HG02798 (cell line): ENCODE results near the gene ATOSA.
A peak's percentile ranks its signal among the peaks of the same experiment; 100 is the strongest.

Source experiments
- ATAC-seq: cut with Tn5 transposase; IDR thresholded peaks from one replicate; pipeline ENCODE4 v1.9.1; 2021; ENCODE audit warnings: mild to moderate bottlenecking; ENCODE audit not compliant: unreplicated experiment, poor library complexity

ATOSA gene

DNA sequence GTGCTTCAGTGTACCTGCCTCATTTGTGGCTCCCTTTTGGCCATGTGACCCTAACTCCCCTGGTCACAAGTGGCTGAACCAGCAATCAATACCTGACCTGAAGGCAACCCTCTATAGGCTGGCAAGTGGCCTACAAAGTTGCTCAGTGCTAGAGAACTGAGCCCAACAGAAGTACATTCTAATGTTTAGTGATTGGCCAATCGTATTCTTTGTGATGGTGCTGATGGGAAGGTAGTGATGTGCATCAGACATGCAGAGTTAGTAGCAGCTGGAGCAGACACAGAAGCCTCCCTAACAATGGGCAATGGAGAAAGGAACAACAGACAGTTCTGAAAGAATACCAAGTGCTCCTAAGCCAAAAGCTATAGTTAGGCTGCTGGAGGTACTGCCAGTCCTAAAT, 10.4 kb upstream of the ATOSA start:
- no peak for ATAC-seq

DNA sequence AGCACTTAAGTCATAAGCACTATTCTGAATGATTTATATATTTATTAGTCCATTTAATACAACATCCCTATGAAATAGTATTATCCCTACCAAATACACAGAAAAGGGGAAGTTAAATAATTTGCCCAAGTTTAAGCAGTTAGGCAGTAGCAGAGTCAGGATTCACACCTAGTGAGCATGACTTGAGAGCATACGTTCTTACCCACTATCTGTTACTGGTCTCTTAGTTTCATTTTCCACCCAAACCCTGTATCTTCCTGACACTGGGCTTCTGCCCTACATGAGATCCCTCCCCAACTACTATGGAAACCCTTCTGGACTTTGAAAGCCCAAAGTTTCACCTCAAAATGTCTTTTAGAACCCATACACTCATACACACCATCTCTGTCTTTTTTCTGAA, 4.4 kb upstream of the ATOSA start:
- peak; percentile 47 for ATAC-seq

- ATAC-seq: peak; percentile 13
These were observed 3.6 kb upstream of the ATOSA start for GRCh38 chr15:52682781-52683180.

GRCh38 chr15:52682200-52682599, 3.0 kb upstream of the ATOSA start:
- ATAC-seq: no peak

DNA sequence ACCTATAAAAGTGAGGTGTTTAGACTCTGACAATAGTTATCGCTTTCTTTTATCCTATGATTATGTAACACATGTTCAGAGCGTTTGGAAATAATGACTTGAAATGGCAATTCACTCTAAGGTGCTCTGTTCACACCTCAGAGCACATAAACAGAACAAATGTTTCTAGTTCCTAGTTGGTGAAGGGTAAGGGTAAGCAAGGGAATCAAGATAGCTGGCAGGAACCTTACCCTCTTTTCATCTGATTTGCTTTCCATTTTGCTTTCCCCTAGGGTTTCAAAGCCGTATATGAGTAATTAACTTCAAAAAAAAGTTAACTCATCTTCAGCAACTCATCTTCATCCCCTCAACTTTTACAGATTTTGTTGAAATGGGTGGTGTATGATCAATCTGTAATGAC, 2.3 kb upstream of the ATOSA start:
- ATAC-seq: no peak

DNA sequence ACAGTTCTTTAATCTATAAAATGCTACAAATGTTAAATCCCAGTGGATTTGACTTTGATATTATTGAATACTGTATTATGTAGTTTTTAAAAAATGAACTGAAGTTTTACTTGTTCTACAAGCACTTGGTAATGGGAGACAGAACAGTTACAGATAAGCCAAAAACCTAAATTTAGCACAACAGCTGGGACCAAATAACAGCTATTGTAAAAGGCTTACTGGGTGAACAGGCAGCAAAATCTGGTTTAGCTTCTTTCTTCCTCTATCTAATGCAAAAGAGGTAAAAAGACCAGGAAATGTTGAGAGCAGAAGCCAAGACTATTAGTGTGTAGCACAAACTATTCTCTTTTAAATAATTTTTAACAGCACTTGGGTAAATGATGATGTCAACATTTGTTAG, 1.6 kb upstream of the ATOSA start:
- no peak for ATAC-seq

GRCh38 chr15:52680041-52680391, 828 bp upstream of the ATOSA start:
- no peak for ATAC-seq

GRCh38 chr15:52678468-52679231, 538 bp downstream of the ATOSA start:
- peak; percentile 19 for ATAC-seq

- peak; percentile 37 for ATAC-seq
These were observed 1.4 kb downstream of the ATOSA start for GRCh38 chr15:52677593-52678467.

- ATAC-seq: no peak
These were observed 4.4 kb downstream of the ATOSA start for GRCh38 chr15:52674831-52675230.

GRCh38 chr15:52673734-52674133, 5.5 kb downstream of the ATOSA start:
- no peak for ATAC-seq

DNA sequence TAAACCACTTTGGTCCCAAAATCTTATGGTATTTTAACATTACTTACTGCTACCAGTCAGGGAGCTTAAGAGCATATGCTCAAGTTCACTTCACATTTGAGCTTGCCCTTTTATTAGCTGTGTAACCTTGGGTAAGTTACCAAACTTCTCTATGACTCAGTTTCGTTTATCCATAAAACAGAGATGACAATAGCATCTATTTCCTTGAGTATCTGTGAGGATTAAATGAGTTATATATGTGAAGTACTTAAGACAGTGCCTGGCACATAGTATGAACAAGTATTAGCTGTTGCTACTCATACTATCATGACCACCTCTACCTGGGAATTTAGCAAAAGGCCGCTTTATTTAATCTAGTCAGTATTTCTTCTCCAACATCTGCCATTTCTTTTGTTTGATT, 5.9 kb downstream of the ATOSA start:
- no peak for ATAC-seq

DNA sequence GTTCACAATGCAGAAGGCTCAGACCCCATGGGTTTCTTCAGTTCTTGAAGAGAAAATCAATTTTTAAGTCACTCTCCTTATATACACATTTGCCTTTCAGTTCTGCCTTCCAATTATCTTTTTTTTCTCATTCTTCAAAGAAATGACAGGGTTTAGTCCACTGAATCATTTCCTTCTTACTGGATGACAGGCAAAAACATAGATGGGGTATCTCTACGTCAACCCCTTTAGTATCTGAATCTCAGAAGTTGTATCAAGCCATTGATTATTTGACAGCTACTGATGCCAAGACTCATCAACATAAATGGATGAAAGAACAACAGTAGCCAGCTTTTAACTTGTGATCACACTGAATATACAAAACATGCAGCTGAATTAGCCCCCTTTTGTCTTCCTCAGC, 6.5 kb downstream of the ATOSA start:
- ATAC-seq: no peak

DNA sequence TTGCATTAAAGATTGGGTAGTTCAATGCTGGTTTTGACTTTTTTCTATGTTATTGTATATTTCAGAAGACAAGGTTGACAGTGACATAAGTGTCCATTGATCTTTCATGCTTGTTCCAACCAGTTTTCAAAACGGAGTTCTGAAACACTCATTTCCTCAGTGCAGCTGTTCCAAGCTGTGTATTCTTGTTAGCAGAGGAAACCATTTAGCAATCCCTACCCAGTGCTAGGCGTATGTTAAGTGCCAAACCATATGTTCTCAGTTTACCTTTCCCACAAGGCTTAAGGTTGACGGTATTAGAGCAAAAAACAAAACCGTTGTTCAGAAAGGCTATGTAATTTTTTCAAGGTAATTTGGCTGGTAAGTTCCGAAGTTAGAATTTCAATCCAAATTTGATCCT, 9.1 kb downstream of the ATOSA start:
- ATAC-seq: no peak

GRCh38 chr15:52668133-52668532, 11.1 kb downstream of the ATOSA start:
- no peak for ATAC-seq

- peak; percentile 89 for ATAC-seq
These were observed 11.6 kb downstream of the ATOSA start for GRCh38 chr15:52667597-52667996.

- no peak for ATAC-seq
These were observed 15.5 kb downstream of the ATOSA start for GRCh38 chr15:52663536-52664294.

- no peak for ATAC-seq
These were observed 17.3 kb downstream of the ATOSA start for GRCh38 chr15:52661909-52662308.

GRCh38 chr15:52660192-52660591, 19.0 kb downstream of the ATOSA start:
- ATAC-seq: no peak

- ATAC-seq: peak; percentile 90
These were observed 20.2 kb downstream of the ATOSA start for GRCh38 chr15:52658955-52659354.

DNA sequence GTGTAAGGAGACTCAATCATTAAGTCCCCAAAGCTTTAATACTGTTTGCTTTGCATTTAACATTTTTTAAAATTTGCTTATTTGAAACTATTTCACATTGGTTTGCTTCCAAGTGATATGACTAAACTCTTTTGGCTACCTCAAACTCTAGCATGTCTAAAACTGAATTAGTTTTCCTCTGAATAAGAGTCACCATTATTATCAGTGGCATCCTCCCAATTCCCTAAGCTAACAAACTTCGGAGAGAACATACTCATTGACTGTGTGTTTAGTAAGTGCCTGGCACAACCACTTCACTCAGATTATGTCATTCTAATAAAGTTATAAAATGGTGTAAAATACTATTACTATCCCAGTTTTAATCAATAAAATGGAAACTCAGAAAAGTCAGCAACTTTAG, 21.9 kb downstream of the ATOSA start:
- no peak for ATAC-seq
